HUES6 (cell line): ENCODE data around the gene TSPAN9.

ENCODE experiments used
- H3K27ac ChIP-seq: 2 replicates; pipeline ENCODE4 v1.7.0; 2013; ENCODE audit warnings: low read depth, mild to moderate bottlenecking, low read length, inconsistent platforms
- H3K27me3 ChIP-seq: 2 replicates; pipeline ENCODE4 v1.6.1; 2013; ENCODE audit warnings: low read length; ENCODE audit not compliant: control insufficient read depth, insufficient read depth
- H3K36me3 ChIP-seq: 2 replicates; pipeline ENCODE4 v1.6.1; 2013; ENCODE audit warnings: low read length; ENCODE audit not compliant: control insufficient read depth, insufficient read depth
- H3K4me1 ChIP-seq: 2 replicates; pipeline ENCODE4 v1.6.1; 2013; ENCODE audit warnings: low read length; ENCODE audit not compliant: control insufficient read depth, insufficient read depth
- H3K4me3 ChIP-seq: 2 replicates; pipeline ENCODE4 v1.5.1; 2013; ENCODE audit warnings: low read depth, low read length
- H3K9ac ChIP-seq: one replicate; pipeline ENCODE4 v1.6.1; 2013; ENCODE audit warnings: mild to moderate bottlenecking, low read length
- H3K9me3 ChIP-seq: 2 replicates; pipeline ENCODE4 v1.6.1; 2013; ENCODE audit warnings: low read depth, low read length; ENCODE audit not compliant: control insufficient read depth, insufficient read depth

Gene TSPAN9, protein sequence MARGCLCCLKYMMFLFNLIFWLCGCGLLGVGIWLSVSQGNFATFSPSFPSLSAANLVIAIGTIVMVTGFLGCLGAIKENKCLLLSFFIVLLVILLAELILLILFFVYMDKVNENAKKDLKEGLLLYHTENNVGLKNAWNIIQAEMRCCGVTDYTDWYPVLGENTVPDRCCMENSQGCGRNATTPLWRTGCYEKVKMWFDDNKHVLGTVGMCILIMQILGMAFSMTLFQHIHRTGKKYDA

DNA sequence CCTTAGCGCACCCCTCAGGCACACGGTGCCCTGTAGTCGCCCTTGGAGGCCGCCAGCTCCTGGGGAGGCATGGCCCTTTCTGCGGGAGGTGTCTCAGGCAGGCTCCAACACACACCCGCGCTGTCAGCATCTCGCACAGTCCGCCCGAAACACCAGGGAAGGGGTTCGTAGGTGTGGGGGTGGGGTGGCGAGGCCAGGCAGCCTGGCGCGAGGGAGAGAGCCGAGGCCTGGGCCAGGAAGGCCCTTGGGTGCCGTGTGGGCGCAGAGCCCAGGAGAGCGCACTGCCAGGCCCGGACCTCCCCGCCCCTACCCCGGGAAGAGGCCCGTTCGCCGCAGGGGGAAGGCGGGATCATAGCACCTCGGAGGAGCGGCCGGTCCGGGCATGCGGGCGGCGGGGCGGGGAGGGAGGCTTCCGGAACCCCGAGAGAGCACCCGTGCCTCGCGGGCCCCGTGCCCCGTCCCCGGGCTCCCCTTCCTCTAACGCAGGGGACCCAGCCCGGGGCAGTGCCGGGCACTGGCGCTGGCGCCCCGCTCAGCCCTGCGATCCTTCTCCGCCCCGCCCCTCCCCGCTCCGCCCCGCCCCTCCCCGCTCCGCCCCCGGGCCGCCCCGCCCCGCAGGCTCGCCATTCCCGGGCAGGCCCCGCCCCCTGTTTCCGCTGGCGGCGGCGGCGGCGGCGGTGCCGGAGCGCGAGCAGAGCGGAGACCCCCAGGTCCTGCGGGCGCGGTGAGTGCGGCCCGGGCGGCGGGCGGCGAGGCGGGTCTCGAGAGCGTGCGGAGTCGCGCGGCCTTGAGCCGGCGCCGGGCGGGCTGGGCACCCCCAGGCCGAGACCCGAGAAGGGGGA, at the start of gene TSPAN9:
TSPAN9 (plus strand) TSS at position 650 of the 842 bp plus-strand sequence. CDS start 123,815 bp downstream, outside the sequence.
- Histone ChIP-seq H3K4me3 (peak within 1 kb of the TSS; percentile 71), H3K27me3 (peaks cover 16% of the 10 kb centered on the region), H3K9ac (peak within 1 kb of the TSS; percentile 46), H3K4me1 (peaks cover 18% of the 10 kb centered on the region), H3K27ac (no peak within 1 kb of the TSS), H3K36me3 (no peaks in the 10 kb centered on the region), H3K9me3 (no peaks in the 10 kb centered on the region)

DNA sequence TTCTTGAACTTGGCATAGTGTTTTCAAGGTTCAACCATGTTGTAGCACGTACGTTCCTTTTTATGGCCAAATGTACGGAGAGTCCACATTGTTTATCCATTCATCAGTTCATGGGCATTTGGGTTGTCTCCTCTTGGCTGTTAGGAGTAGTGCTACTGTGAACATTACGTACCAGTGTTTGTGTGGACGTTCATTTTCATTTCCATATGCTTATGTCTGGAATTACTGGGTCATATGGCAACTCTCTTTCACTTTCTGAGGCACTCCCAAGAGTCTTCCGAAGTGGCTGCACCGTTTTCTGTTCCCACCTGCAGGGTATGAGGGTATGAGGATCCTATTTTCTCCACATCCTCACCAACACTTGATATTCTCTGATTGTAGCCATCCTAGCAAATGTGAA, 49.1 kb upstream of the TSPAN9 start:
- H3K27me3 ChIP-seq, result no peaks in the 10 kb centered on the region
- H3K9me3 ChIP-seq, result no peaks in the 10 kb centered on the region
- H3K36me3 ChIP-seq, result peaks cover 91% of the 10 kb centered on the region
- peaks cover 7% of the 10 kb centered on the region; the same call in 1 of the 2 replicates for H3K4me1 ChIP-seq
- H3K4me3 ChIP-seq, result no peak overlapping the region
- H3K9ac ChIP-seq, result no peak overlapping the region
- H3K27ac ChIP-seq, result no peak overlapping the region

DNA sequence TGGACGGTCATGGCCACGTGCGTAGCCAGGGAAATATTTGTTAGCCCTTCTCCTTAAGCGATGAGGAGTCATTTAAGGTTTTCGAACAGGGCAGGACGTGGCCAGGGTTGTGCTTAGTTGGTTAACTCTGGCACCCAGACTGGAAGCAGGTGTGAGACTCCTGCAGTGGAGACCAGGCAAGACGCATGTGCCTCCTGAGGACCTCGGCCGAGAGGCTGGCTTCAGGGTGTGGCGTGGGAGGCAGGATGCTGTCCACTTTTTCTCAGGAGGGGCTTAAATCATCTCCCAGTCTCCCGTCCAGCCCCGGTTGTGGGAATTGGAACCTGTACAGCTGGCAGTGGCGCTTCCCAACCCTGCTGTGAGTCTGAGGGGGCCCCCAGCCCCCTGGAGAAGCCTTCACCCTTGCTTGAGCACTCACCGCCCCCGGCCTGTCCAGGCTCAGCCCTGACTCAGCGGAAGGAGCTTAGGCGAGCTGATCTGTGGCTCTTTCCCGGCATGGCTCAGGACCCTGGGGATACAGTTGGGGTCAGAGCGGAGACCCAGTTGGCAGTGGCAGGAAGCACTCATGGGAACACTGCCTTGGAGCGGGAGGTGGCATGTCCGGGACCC, 46.3 kb upstream of the TSPAN9 start:
- H3K9me3 ChIP-seq, result no peaks in the 10 kb centered on the region
- H3K36me3 ChIP-seq, result peaks cover 81% of the 10 kb centered on the region
- H3K27me3 ChIP-seq, result no peaks in the 10 kb centered on the region
- no peak overlapping the region for H3K9ac ChIP-seq
- H3K4me1 ChIP-seq, result peaks cover 14% of the 10 kb centered on the region; the same call in 1 of the 2 replicates
- H3K4me3 ChIP-seq, result no peak overlapping the region
- H3K27ac ChIP-seq, result no peak overlapping the region

DNA sequence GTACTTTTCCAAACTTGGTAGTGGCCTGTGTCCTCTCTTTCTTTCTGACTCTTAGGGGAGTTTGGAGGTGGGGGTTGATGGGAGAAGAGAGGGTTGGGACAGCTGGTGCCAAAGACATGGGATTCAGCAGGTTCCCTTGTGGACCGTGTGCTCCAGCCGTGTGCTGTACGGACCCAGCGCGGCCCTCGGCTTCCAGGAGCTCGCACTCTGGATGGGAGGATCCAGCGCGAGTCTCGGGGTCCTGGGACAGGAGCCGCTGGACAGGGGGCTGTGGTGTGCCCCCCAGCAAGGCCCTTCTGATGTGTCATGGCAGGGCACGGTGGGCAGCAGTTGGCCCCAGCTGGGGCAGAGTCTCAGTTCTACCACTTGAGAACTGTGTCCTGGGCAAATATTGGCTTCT, 45.0 kb upstream of the TSPAN9 start:
- no peak overlapping the region for H3K4me3 ChIP-seq
- no peaks in the 10 kb centered on the region for H3K27me3 ChIP-seq
- peaks cover 80% of the 10 kb centered on the region for H3K36me3 ChIP-seq
- H3K27ac ChIP-seq, result no peak overlapping the region
- no peak overlapping the region for H3K9ac ChIP-seq
- H3K4me1 ChIP-seq, result peaks cover 14% of the 10 kb centered on the region; the same call in 1 of the 2 replicates
- H3K9me3 ChIP-seq, result no peaks in the 10 kb centered on the region

DNA sequence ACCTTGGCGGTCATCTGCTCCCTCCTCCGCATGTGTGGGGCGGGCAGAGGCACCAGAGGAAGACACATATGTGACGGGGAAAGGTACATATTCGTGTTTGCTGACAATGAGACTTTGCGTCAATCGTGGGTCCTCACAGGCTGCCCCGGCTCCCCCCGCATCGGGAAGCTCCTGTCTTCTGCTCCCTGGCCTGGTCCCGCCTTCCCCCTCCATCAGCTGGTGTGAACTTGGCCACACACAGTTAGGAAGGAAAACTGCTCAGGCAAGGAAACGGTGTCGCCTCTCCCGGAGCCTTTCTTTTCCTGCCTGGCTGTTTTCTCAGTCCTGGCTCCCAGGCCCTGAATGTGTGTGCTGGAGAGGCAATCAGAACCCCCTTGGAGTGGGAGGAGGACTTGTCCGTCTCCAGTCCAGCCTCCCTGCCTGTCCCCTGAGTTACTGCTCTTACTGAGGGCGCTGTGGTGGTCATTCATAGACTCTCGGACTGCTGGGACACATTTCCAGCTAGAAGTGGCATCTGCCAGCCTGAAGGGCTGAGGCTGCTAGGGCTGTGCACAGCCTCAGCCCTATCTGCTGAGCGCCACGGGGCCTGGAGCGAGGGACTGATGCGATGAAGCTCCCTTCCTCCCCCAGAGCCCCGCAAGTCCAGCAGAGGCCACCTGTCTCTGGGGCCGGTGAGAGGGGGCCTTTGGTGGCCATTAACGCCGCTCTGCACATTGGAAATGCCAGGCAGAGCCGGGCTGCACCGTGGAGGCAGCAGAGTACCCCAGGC, 44.2 kb upstream of the TSPAN9 start:
- peaks cover 80% of the 10 kb centered on the region for H3K36me3 ChIP-seq
- H3K27ac ChIP-seq, result no peak overlapping the region
- H3K9me3 ChIP-seq, result no peaks in the 10 kb centered on the region

DNA sequence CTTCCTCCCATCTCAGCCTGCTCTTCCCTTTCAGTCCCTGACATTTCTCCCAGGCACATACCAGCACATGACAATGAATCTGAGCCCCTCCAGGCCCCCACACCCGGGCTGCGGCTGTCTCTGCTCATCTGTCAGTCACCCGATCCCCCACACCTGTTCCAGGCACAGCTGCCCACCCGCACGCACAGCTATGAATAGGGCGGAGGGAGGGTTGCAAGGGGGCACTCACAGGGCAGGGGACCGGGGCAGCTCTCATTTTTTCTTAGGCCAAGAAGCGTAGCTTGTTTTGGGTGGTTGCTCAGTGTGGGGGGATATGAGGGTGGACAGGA, 43.7 kb upstream of the TSPAN9 start:
- Histone ChIP-seq H3K9ac (no peak overlapping the region), H3K36me3 (peaks cover 80% of the 10 kb centered on the region), H3K27me3 (no peaks in the 10 kb centered on the region), H3K27ac (no peak overlapping the region), H3K4me1 (peaks cover 14% of the 10 kb centered on the region; the same call in 1 of the 2 replicates), H3K9me3 (no peaks in the 10 kb centered on the region), H3K4me3 (no peak overlapping the region)

More for the DNA sequence above, 44.2 kb upstream of the TSPAN9 start:
- Histone ChIP-seq H3K27me3 (no peaks in the 10 kb centered on the region), H3K9ac (no peak overlapping the region), H3K4me1 (peaks cover 14% of the 10 kb centered on the region; the same call in 1 of the 2 replicates), H3K4me3 (no peak overlapping the region)

DNA sequence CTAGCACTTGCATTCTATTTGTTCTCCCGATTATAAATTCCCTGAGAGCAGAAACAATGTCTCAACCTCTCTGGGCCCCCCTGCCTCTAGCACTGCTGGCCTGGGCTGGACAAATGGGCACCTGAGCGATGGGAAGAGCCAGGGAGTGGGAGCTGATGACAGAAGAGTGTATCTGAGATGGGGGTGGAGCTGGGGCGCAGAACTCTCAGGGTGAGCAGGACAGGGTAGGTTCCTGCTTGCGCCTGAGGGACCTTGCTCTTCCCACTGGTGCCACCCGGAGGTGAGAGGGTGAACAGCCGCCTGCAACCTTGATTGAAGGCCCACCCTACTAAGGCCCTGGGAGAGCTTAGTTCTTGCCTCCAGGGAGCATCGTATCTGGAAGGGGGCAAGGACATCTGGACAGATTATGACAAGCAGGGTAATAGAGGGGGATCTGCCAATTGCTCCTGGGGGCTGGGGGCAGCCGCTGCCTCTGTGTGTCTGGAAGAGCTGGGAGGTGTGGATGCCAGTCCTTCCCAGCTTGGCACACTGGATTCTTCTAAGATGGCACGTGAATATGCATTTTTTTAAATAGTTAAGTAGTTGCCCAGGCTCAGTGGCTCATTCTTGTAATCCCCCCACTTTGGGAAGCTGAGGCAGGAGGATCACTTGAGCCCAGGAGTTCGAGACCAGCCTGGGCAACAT, 43.0 kb upstream of the TSPAN9 start:
- H3K36me3 ChIP-seq, result peaks cover 81% of the 10 kb centered on the region
- H3K27me3 ChIP-seq, result no peaks in the 10 kb centered on the region
- no peak overlapping the region for H3K4me3 ChIP-seq
- peaks cover 14% of the 10 kb centered on the region; the same call in 1 of the 2 replicates for H3K4me1 ChIP-seq
- no peaks in the 10 kb centered on the region for H3K9me3 ChIP-seq
- no peak overlapping the region for H3K27ac ChIP-seq
- H3K9ac ChIP-seq, result no peak overlapping the region

DNA sequence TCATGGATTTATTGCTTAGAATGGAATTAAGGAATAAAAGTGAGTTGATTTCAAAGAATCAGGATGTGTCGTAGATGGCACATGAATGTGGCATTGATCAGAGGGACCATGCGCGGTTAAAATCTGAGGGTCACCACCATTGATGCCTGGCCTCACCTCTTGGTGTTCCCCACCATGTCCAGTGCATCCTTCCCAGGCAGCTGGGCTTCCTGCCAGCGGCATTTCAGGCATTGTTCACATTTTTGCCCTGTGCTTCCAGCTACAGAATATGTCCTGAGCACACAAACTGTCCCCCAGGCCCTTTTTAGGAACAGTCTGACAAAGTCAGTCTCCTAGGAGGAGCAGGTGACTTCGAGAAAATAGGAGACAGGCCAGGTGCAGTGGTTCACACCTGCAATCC, 42.0 kb upstream of the TSPAN9 start:
- Histone ChIP-seq H3K4me3 (no peak overlapping the region), H3K27ac (no peak overlapping the region), H3K9ac (no peak overlapping the region), H3K9me3 (no peaks in the 10 kb centered on the region), H3K4me1 (peaks cover 14% of the 10 kb centered on the region; the same call in 1 of the 2 replicates), H3K36me3 (peaks cover 82% of the 10 kb centered on the region), H3K27me3 (no peaks in the 10 kb centered on the region)

DNA sequence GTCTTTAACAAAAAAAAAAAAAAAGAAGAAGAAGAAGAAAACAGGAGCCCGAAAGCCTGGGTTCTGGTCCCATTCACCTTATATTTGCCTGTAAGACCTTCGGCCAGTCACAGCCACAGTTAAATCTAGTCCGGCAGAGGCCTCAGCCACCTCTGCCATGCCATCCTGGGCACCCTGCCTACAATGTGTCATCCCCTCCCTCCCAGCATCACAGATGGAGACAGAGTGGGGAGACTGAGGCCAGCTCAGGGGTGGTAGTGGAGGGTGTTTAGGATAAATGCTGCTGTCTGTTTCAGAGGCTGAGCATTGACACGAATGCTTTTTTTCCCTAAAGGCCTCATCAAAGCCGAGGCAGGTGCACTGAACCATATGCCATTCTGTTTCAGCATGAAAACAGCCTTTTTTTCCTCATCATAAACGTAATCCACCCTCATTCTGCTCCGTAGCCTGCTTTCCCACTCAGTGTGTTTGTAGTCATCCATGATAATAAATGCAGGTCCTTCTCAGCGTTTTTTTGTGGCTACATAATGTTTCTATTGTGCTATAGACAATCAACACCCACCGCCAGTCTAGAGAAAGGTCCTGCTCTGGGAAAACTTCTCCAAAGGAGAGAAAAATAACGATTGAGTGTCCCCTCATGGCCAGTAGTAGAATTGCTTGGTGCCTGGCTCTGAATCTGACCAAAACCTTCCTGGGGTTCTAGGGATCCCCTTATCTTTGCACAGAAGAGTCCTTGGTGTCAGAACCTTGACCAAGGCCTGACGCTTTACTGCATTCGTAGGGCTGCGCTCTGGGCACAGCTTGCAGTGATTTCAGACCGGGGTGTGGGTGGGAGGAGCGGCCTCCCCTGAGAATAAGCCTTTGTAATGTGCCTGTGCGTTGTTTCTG, 41.1 kb upstream of the TSPAN9 start:
- H3K9me3 ChIP-seq, result no peaks in the 10 kb centered on the region
- H3K36me3 ChIP-seq, result peaks cover 81% of the 10 kb centered on the region
- no peak overlapping the region for H3K4me3 ChIP-seq
- no peak overlapping the region for H3K9ac ChIP-seq
- peaks cover 14% of the 10 kb centered on the region; the same call in 1 of the 2 replicates for H3K4me1 ChIP-seq
- H3K27me3 ChIP-seq, result no peaks in the 10 kb centered on the region
- no peak overlapping the region for H3K27ac ChIP-seq
